Astrocyte of the cerebellum (primary cell): Measurements from ENCODE around the gene MTOR.
"Not testable (repeated sequence)": the region's sequence is repeated elsewhere in the genome, so short reads cannot be mapped to it uniquely, and the experiment has no call there.

Source experiments
- DNase-seq: peaks from one replicate; pipeline ENCODE4 v3.0.0-alpha.2; 2011; ENCODE audit warnings: low read depth
- H3K4me3 ChIP-seq: 2 replicates; pipeline ENCODE4 v1.5.1; 2011; ENCODE audit warnings: mild to moderate bottlenecking, low read depth, low read length, moderate library complexity
- in situ Hi-C: cut with HindIII; loops from 2 replicates; pipeline ENCODE4 v1.10.0; 2017; ENCODE audit warnings: low sequenced_read_pairs
- TF ChIP-seq, protein P1 (sequence below): IDR thresholded peaks from 2 replicates; pipeline ENCODE4 v1.5.1; 2012; ENCODE audit warnings: low read length, low read depth, moderate library complexity, mild to moderate bottlenecking; ENCODE audit errors: missing control alignments

MTOR gene

DNA sequence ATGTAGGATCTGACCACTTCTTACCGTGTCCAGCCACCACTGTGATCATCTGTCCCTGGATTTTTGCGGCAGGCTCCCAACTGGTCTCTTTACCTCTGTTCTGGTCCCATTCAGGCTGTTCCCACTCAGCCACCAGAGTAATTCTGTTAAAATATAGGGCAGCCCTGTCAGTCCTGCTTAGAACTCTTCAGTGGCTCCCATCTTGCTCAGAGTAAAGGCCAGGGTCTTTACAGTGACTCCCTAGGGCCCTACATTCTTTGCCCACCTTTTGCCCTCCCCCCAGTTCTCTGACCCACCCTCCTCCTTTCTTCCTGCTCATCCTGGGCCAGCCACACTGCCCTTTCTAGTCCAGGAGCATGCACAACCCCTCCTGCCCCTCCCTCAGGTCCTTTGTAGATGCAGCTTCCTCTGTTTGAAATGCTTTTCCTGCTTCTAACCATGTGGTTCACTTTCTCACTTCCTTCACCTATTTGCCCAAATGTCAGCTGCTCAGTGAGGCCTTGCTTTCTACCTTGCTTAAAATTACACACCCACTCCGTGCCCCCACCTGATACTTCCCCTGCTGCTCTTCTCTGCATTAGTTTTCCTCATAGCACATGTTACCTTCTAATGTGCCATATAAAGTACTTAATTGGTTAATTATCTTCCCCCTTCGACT is 18.5 kb upstream of the MTOR start:
- in situ Hi-C loops = no loop called here
- no peak overlapping the region for H3K4me3 ChIP-seq
- DNase-seq = no peak
- TF ChIP-seq, protein P1, sequence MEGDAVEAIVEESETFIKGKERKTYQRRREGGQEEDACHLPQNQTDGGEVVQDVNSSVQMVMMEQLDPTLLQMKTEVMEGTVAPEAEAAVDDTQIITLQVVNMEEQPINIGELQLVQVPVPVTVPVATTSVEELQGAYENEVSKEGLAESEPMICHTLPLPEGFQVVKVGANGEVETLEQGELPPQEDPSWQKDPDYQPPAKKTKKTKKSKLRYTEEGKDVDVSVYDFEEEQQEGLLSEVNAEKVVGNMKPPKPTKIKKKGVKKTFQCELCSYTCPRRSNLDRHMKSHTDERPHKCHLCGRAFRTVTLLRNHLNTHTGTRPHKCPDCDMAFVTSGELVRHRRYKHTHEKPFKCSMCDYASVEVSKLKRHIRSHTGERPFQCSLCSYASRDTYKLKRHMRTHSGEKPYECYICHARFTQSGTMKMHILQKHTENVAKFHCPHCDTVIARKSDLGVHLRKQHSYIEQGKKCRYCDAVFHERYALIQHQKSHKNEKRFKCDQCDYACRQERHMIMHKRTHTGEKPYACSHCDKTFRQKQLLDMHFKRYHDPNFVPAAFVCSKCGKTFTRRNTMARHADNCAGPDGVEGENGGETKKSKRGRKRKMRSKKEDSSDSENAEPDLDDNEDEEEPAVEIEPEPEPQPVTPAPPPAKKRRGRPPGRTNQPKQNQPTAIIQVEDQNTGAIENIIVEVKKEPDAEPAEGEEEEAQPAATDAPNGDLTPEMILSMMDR = no peak

GRCh38 chr1:11279630-11280029 is 17.3 kb upstream of the MTOR start:
- no peak for DNase-seq
- no peak overlapping the region for H3K4me3 ChIP-seq
- in situ Hi-C loops = no loop called here
- TF ChIP-seq, protein P1 = no peak

- in situ Hi-C loops = no loop called here
- no peak for DNase-seq
- TF ChIP-seq, protein P1 = no peak
- no peak overlapping the region for H3K4me3 ChIP-seq
Measured at GRCh38 chr1:11279152-11279551, 16.8 kb upstream of the MTOR start.

GRCh38 chr1:11273595-11274234 is 11.4 kb upstream of the MTOR start:
- TF ChIP-seq, protein P1 = no peak
- in situ Hi-C loops = no loop called here
- peak overlapping the region; percentile 84 for H3K4me3 ChIP-seq
- no peak for DNase-seq

DNA sequence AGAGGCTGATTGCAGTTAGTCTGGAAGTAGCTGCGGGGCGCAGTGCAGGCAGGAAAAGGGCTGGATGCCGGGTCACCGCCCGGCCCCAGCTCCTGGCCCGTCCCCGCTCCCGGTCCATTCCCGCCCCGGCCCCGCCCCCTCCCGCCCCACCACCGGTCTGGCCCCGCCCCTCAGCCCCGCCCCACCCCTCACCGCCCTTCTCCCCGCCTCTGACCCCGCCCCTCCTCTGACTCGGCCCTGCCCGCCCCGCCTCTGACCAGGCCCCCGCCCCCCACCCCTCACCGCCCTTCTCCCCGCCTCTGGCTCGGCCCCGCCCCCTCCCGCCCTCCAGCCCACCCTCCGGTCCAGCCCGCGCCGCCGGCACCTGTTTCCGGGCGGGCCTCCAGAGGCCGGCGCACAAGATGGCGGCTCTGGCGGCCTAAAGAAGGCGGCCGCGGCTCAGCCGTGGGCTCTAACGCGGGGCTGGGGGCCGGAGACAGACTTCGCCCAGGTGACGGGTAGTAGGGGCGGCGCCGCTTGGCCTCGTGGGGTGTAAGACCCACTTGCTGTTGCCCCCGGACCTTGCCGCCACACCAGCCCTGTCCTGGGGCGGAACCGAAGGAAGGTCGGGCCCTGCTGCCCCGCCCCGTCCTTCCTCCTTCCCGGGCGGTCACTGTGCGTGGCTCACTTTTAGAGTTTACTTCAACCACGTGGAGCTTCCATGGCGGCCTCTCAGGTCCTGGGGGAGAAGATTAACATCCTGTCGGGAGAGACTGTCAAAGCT is 10.7 kb upstream of the MTOR start, which contains the start of gene UBIAD1:
TSS of gene UBIAD1 (plus strand) at position 367 of the 763 bp plus-strand sequence. CDS start at position 701, 334 bp downstream.
- in situ Hi-C loops = no loop called here
- TF ChIP-seq, protein P1 = peak; percentile 14
- peak; percentile 68 for DNase-seq
- H3K4me3 ChIP-seq = peak within 1 kb of the TSS; percentile 84

GRCh38 chr1:11272544-11272831 is 10.1 kb upstream of the MTOR start:
- TF ChIP-seq, protein P1 = no peak
- DNase-seq = no peak
- peak overlapping the region; percentile 28 for H3K4me3 ChIP-seq
- in situ Hi-C loops = no loop called here

DNA sequence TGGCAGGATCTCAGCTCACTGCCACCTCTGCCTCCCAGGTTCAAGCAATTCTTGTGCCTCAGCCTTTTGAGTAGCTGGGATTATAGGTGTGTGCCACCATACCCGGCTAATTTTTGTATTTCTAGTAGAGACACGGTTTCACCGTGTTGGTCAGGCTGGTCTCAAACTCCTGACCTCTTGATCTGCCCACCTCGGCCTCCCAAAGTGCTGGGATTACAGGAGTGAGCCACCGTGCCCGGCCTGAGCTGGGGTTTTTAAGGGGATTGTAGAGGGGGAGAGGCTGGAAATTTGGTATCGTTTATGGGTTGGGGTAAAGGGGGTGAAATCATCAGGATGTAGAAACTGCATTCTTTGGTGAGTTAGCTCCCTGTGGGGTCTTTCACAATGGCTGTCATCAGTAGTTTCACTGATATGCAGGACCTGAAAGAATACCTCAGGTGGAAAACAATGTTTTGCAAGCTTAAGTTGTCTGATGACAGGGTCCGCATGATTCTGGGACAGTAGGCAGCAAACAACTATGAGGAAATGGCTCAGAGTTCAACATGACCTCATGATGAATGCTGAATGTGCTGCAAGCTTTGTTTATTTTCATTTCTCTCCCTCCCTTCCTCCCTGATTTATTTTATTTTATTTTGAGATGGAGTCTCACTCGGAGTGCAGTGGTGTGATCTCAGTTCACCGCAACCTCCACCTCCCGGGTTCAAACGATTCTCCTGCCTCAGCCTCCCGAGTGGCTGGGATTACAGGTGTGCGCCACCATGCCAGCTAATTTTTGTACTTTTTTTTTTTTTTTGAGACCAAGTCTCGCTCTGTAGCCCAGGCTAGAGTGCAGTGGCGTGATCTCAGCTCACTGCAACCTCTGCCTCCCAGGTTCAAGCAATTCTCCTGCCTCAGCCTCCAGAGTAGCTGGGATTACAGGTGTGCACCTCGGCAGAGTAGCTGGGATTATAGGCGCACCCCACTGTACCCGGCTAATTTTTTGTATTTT is 5.3 kb upstream of the MTOR start:
- H3K4me3 ChIP-seq, DNase-seq, in situ Hi-C loops: not testable (repeated sequence)
